PC-9 (cell line): ENCODE data around the gene IDH3B. TPM values are rescaled to one million over a fixed set of nuclear protein-coding genes. Genes with fewer than 3 reads are reported as not detected.

Experiments
- BruUV-seq: library from RNA; stranded (reverse); fragments of 400-500 nt; replicated peaks from 2 replicates; lab custom pipeline; 2021; lab: Mats Ljungman, UMichigan
- CTCF ChIA-PET: fragments of 300-600 bp; sonication (Branson Sonifier 250); formaldehyde crosslinking; loops from one replicate; lab custom pipeline; 2022; ENCODE audit warnings: antibody characterized with exemption; lab: Charles Lee
- POLR2A ChIA-PET: fragments of 300-600 bp; sonication (Branson Sonifier 250); formaldehyde crosslinking; loops from one replicate; lab custom pipeline; 2022; ENCODE audit warnings: antibody characterized with exemption; ENCODE audit not compliant: unreplicated experiment; lab: Charles Lee
- DNase-seq, 2 experiments: peaks; one replicate each; pipeline versions ENCODE4 v3.0.0 to v3.0.0-alpha.2; 2015 to 2022; ENCODE audit warnings: mixed read lengths in 1 of 2
- H2AFZ ChIP-seq: fragments of 200-600 bp; sonication (generic); 2 replicates; pipeline ENCODE4 v1.8.1; 2017; ENCODE audit warnings: antibody characterized with exemption
- H3F3A ChIP-seq: fragments of 200-600 bp; sonication (generic); 2 replicates; pipeline ENCODE4 v1.8.1; 2017; ENCODE audit warnings: antibody characterized with exemption, mild to moderate bottlenecking, low read depth; ENCODE audit not compliant: insufficient read depth
- H3K27ac ChIP-seq: fragments of 200-600 bp; sonication (generic); 2 replicates; pipeline ENCODE4 v1.6.1; 2016; ENCODE audit warnings: mixed run types
- H3K27me3 ChIP-seq: fragments of 200-600 bp; sonication (generic); 2 replicates; pipeline ENCODE4 v1.6.1; 2016; ENCODE audit warnings: low read depth, mixed run types; ENCODE audit not compliant: insufficient read depth
- H3K36me3 ChIP-seq: fragments of 200-600 bp; sonication (generic); 2 replicates; pipeline ENCODE4 v1.6.1; 2016; ENCODE audit warnings: low read depth, mixed run types
- H3K4me1 ChIP-seq: fragments of 200-600 bp; sonication (generic); replicated peaks from 2 replicates; pipeline ENCODE4 v1.6.1; 2016; ENCODE audit warnings: mixed run types; ENCODE audit not compliant: insufficient read depth
- H3K4me2 ChIP-seq: fragments of 200-600 bp; sonication (generic); 2 replicates; pipeline ENCODE4 v1.6.1; 2017; ENCODE audit warnings: mixed run types
- H3K4me3 ChIP-seq: fragments of 200-600 bp; sonication (generic); 2 replicates; pipeline ENCODE4 v1.6.1; 2016; ENCODE audit warnings: mixed run types
- H3K79me2 ChIP-seq: fragments of 200-600 bp; sonication (generic); 2 replicates; pipeline ENCODE4 v1.6.1; 2017; ENCODE audit warnings: low read depth, mixed run types
- H3K9me2 ChIP-seq: fragments of 200-600 bp; sonication (generic); 2 replicates; pipeline ENCODE4 v1.8.1; 2017; ENCODE audit warnings: mild to moderate bottlenecking; ENCODE audit not compliant: insufficient read depth
- H3K9me3 ChIP-seq: fragments of 200-600 bp; sonication (generic); 2 replicates; pipeline ENCODE4 v1.8.1; 2016; ENCODE audit warnings: low read depth; ENCODE audit not compliant: insufficient read depth
- H4K20me1 ChIP-seq: fragments of 200-600 bp; sonication (generic); 2 replicates; pipeline ENCODE4 v1.8.1; 2017; ENCODE audit not compliant: insufficient read depth
- EZH2 ChIP-seq: fragments of 200-600 bp; sonication (generic); IDR thresholded peaks from 2 replicates; pipeline ENCODE4 v1.8.0; 2017; ENCODE audit warnings: antibody characterized with exemption, low read depth
- intact Hi-C: fragments of 100-400 bp; cut with micrococcal nuclease; formaldehyde crosslinking; loops from one replicate; pipeline ENCODE4 v1.10.0; 2022; ENCODE audit not compliant: unreplicated experiment
- total RNA-seq: library from RNA; stranded (reverse); gene quantifications from 2 replicates; pipeline ENCODE4 v1.2.3, GENCODE V29; 2021
- TF ChIP-seq, protein P1 (sequence below): fragments of 200-600 bp; sonication (generic); conservative IDR thresholded peaks from 2 replicates; pipeline ENCODE4 v1.6.1; 2017; ENCODE audit warnings: mixed run types, antibody characterized with exemption, mild to moderate bottlenecking, moderate library complexity

Gene IDH3B
- total RNA-seq, 1 experiment from 2014 or later, result 144 TPM

DNA sequence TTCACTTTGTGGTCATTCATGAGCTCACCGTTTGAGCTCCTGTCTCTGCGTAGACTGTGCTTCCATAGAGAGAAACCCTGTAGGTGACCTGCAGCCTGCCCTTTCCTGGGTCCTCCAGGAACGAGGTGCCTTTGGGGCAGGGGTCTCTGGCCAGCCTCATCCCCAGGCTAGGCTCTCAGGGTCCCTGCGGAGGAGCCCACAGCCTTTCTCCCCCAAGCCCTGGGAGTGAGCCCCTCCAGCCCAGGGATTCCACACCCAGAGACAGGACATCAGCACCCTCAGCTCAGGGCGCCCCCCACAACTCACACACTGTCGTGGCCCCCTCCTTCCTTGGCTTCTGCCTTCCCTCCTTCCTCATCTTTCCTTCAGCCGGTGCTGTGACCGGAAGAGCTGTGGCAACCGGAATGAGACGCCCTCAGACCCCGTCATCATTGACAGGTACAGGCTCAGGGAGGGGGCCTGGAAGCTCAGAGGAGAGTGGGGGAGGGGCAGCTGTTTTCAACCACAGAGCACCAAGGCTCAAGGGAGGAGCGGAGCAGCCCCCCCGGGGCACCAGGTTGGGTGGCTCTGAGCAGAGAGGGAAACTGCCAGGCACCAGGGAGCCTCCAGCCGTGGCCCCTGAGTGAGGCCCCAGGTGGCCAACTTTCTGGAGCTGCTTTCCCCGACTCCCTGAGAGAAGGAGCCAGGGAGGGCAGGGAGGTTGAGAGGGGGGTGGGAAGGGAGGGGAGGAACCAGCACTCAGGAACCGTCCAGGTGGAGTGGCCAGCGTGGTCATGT, 45.4 kb upstream of the IDH3B start:
- H3K27ac ChIP-seq, result no peak overlapping the region
- H3K4me1 ChIP-seq, result no peaks in the 10 kb centered on the region
- ChIA-PET POLR2A (no interaction called here), CTCF (no interaction called here)
- no peaks in the 10 kb centered on the region for H3K9me3 ChIP-seq
- no TSS peak for BruUV-seq
- H3K4me2 ChIP-seq, result no peak overlapping the region
- peaks cover 90% of the 10 kb centered on the region for H3K27me3 ChIP-seq
- TF ChIP-seq, protein P1, sequence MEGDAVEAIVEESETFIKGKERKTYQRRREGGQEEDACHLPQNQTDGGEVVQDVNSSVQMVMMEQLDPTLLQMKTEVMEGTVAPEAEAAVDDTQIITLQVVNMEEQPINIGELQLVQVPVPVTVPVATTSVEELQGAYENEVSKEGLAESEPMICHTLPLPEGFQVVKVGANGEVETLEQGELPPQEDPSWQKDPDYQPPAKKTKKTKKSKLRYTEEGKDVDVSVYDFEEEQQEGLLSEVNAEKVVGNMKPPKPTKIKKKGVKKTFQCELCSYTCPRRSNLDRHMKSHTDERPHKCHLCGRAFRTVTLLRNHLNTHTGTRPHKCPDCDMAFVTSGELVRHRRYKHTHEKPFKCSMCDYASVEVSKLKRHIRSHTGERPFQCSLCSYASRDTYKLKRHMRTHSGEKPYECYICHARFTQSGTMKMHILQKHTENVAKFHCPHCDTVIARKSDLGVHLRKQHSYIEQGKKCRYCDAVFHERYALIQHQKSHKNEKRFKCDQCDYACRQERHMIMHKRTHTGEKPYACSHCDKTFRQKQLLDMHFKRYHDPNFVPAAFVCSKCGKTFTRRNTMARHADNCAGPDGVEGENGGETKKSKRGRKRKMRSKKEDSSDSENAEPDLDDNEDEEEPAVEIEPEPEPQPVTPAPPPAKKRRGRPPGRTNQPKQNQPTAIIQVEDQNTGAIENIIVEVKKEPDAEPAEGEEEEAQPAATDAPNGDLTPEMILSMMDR, result no peak
- no peak for TF ChIP-seq EZH2
- H3F3A ChIP-seq, result no peaks in the 10 kb centered on the region
- no peaks in the 10 kb centered on the region for H4K20me1 ChIP-seq
- no peaks in the 10 kb centered on the region for H3K79me2 ChIP-seq
- no peak overlapping the region for H2AFZ ChIP-seq
- no peaks in the 10 kb centered on the region for H3K36me3 ChIP-seq
- intact Hi-C loops, result no loop called here
- no peaks in the 10 kb centered on the region for H3K9me2 ChIP-seq
- H3K4me3 ChIP-seq, result no peak overlapping the region
- DNase-seq, result no peak

DNA sequence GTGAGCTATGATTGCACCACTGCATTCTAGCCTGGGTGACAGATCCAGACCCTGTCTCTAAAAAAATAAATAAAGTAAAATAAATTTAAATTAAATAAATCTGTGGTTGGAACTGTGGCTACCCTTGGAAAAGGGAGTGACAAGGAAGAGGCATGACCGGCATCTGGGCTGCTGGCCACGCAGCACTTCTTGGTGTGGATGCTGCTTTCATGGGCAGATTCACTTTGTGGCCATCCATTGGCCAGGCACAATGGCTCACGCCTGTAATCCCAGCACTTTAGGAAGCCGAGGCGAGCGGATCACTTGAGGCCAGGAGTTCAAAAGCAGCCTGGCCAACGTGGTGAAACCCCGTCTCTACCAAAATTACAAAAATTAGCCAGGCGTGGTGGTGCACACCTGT, 44.6 kb upstream of the IDH3B start:
- no peaks in the 10 kb centered on the region for H3K4me1 ChIP-seq
- no peaks in the 10 kb centered on the region for H3K9me2 ChIP-seq

DNA sequence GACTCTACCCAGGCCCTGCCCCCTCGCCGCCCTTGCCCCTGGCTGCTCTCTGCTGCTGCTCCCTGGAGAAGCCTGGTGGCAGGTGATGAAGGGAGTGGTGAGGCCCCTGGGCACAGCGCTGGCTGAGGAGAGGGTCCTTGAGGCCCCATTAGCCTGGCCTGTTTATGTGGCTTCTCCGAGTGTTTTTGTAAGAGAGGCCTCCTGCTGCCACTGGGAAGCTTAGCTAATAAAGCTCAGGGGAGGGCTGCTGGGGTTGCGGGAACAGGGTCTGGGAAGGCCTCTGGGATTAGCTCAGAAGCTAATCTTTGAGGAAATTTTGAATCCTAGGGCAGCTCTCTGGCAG, 44.0 kb upstream of the IDH3B start:
- BruUV-seq, result no TSS peak
- POLR2A ChIA-PET, result no interaction called here
- Histone ChIP-seq H3K79me2 (no peaks in the 10 kb centered on the region), H2AFZ (no peak overlapping the region), H3K27me3 (peaks cover 91% of the 10 kb centered on the region), H3K9me3 (no peaks in the 10 kb centered on the region), H4K20me1 (no peaks in the 10 kb centered on the region), H3K4me2 (no peak overlapping the region), H3F3A (no peaks in the 10 kb centered on the region), H3K4me3 (no peak overlapping the region), H3K27ac (no peak overlapping the region), H3K36me3 (no peaks in the 10 kb centered on the region), H3K9me2 (no peaks in the 10 kb centered on the region), H3K4me1 (no peaks in the 10 kb centered on the region)
- intact Hi-C loops, result no loop called here
- CTCF ChIA-PET, result no interaction called here
- TF ChIP-seq, protein P1, result no peak
- no peak for TF ChIP-seq EZH2
- DNase-seq, result no peak

More for the DNA sequence above, 44.6 kb upstream of the IDH3B start:
- Histone ChIP-seq H3K36me3 (no peaks in the 10 kb centered on the region), H3K79me2 (no peaks in the 10 kb centered on the region), H3K27me3 (peaks cover 91% of the 10 kb centered on the region), H3K9me3 (no peaks in the 10 kb centered on the region), H3K27ac (no peak overlapping the region), H3F3A (no peaks in the 10 kb centered on the region), H2AFZ (no peak overlapping the region), H3K4me2 (no peak overlapping the region), H3K4me3 (no peak overlapping the region), H4K20me1 (no peaks in the 10 kb centered on the region)
- TF ChIP-seq, protein P1, result no peak
- TF ChIP-seq EZH2, result no peak
- intact Hi-C loops, result no loop called here
- no TSS peak for BruUV-seq
- no peak for DNase-seq
- CTCF ChIA-PET, result no interaction called here
- POLR2A ChIA-PET, result no interaction called here
